KG1 (cell line): ENCODE data around the gene MAD2L2.

Experiments
- DNase-seq: peaks from one replicate; lab custom pipeline; 2025; lab: John Stamatoyannopoulos, UW

Gene MAD2L2

GRCh38 chr1:11682287-11682771 lies 1.4 kb upstream of the MAD2L2 start:
- no peak for DNase-seq

- DNase-seq, result no peak
Measured at GRCh38 chr1:11680270-11681070, 478 bp downstream of the MAD2L2 start.

- no peak for DNase-seq
Measured at GRCh38 chr1:11678442-11678841, 2.5 kb downstream of the MAD2L2 start.

GRCh38 chr1:11676386-11677103 lies 4.4 kb downstream of the MAD2L2 start:
- no peak for DNase-seq

GRCh38 chr1:11675325-11675724 lies 5.6 kb downstream of the MAD2L2 start:
- DNase-seq, result no peak

GRCh38 chr1:11674488-11674887 lies 6.5 kb downstream of the MAD2L2 start:
- no peak for DNase-seq

DNA sequence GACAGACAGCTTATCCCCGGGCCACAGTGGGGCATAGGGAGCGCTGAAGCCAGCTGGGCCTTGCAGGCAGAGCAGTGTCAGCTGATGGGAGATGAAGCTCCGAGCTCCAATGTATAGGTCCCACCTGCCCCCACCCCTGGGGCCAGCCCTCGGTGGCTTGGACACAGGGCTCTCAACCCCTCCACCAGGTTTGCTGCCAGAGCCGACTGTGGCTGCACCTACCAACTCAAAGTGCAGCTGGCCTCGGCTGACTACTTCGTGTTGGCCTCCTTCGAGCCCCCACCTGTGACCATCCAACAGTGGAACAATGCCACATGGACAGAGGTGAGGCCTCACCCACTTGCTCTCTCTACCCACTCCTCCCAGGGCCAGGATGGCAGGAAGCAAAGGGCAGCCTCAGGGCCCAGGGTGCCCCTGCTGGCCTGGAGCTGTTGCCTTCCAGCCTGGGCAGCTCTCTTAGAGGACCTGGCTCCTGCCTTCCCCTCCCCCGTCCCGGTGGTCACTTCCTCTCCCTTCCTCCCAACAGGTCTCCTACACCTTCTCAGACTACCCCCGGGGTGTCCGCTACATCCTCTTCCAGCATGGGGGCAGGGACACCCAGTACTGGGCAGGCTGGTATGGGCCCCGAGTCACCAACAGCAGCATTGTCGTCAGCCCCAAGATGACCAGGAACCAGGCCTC lies 7.7 kb downstream of the MAD2L2 start:
- no peak for DNase-seq

- DNase-seq, result no peak
Measured at GRCh38 chr1:11671544-11672286, 9.2 kb downstream of the MAD2L2 start.

DNA sequence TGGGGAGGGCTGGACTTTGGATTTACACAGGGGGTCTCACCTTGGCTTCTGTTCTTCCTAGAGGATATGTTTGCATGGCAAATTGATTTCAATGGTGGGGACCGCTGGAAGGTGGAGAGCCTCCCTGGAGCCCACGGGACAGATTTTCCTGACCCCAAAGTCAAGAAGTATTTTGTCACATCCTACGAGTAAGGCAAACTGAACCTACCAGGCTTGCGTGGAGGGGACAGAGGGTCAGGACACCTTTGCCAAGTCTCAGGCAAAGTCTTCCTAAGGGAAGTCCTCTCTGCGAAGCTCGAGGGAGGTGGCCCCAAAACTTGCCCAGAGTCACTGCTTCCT lies 9.8 kb downstream of the MAD2L2 start:
- no peak for DNase-seq

DNA sequence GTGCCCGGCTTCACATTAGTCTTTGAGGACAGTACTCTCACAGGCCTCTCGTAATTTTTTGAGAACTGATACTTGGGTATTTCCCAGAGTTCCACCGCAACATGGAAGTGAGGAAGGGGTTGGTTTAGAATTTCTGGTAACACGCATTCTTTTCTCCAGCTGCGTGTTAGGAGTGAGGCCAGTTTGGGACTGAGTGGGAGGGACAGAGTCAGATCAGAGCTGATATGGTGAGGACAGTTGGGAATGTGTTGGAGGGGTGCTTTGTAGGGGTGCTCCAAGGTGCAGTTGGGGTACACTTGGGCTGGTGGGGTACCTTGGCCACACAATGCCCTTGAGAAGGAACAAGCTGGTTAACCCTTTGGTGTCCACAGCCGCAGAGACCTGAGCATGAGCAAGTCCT lies 10.2 kb downstream of the MAD2L2 start:
- DNase-seq, result no peak

- DNase-seq, result no peak
Measured at GRCh38 chr1:11668516-11668915, 12.4 kb downstream of the MAD2L2 start.

DNA sequence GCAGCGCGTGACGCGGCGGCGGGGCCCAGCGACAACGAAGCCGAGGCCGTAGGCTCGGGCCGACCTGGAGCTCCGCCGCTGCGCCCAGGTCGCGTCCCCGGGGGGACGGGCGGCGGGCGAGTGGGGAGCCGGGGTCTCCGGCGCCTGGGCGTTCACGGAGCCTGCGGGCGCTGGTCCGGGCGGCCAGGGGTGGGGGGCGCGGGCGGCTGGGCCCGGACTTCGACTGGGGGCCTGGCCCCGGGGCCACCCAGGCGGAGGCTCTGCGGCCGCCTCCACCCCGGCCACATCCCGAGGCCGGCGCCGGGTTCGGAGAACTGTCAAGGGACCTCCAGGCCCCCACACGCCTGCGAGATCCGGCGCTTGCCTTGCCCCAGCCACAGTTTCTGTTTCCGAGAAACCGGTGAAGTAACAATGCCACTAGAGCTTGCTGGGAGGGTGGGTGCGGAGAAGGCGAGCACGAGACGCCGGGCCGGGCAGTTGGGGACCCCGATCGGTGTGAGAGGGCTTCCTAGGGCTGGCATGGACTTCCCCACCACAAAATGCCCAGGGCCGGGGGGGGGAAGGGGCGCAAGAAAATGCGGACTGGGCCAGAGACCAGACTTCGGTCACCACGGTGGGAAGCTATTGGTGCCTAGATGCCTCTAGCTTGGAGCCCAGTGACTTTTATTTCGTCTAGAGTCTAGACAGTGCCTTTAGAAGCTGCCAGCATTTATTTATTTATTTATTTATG lies 16.4 kb downstream of the MAD2L2 start:
- no peak for DNase-seq

DNA sequence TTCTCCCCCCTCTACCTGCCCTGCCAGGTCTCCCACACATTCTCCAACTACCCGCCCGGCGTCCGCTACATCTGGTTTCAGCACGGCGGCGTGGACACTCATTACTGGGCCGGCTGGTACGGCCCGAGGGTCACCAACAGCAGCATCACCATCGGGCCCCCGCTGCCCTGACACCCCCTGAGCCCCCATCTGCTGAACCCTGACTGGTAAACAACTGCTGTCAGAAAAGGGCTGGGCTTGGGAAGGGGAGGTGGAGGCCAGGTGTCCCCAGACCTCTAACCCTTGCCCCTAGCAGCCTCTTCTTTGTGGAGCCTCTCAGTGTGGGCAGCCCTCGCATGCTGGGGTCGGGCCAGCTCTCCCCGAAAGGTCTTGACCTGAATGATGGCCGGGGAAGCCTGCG lies 19.8 kb downstream of the MAD2L2 start:
- DNase-seq, result no peak

- DNase-seq, result no peak
Measured at GRCh38 chr1:11659748-11660147, 21.2 kb downstream of the MAD2L2 start.

DNA sequence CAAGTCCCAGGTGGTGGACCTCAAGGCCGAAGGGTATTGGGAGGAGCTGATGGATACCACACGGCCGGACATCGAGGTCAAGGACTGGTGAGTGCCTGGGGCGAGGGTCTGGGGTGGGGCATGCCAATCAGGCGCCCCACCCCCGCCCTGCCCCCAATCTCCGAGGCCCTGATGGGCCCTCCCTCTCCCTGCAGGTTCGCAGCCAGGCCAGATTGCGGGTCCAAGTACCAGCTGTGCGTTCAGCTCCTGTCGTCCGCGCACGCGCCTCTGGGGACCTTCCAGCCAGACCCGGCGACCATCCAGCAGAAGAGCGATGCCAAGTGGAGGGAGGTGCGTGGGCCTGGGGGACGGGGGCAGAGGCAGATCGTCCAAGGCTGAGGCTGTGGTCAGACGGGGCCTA lies 22.4 kb downstream of the MAD2L2 start:
- DNase-seq, result no peak

GRCh38 chr1:11657654-11658053 lies 23.3 kb downstream of the MAD2L2 start:
- no peak for DNase-seq

GRCh38 chr1:11654939-11655808 lies 25.8 kb downstream of the MAD2L2 start:
- no peak for DNase-seq

DNA sequence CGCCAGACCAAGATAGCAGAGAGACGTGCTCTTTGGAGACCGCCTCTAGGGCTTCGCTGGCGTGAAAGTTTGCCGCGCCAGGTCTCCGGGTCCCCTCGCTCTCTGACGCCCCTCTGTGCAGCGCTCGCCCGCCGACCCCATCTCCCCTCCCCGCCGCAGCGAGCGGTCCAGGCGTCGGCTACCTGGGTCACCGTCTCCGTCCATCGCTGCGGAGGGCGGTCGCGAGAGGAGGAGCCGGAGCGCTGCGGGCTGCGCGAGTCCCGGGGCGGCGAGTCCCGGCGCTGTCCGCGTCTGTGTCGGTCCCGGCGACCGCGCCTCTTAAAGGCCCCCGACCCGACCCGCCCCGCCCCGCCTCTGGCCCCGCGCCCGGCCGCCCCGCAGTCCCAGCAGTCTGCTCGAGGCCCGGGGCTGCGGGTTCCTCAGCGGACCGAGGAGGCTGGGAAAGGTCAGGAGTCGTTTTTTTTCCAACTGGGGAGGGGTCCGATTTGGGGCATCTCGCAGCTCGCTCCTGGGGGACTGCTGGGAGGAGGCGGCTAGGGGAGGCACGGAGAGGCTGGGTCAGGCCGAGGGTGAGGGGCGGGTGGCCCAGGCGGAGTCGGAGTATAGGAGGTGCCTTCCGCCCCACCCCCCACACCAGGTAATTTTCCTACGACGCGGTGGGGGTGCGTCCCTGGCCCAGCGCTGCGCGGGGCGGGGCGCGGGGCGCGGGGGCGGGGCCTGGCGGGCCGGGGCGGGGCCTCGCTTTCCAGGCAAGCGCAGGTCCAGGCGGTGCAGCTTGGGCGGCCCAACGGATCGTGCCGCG lies 26.6 kb downstream of the MAD2L2 start, which contains the start of the genes FBXO2 and FBXO44:
FBXO2 (minus strand) TSS at position 293 of the 802 bp plus-strand sequence; CDS start at position 204, 89 bp downstream.
FBXO44 (plus strand) TSS at position 741 of the 802 bp plus-strand sequence. CDS start 959 bp downstream, outside the sequence.
- DNase-seq, result no peak

DNA sequence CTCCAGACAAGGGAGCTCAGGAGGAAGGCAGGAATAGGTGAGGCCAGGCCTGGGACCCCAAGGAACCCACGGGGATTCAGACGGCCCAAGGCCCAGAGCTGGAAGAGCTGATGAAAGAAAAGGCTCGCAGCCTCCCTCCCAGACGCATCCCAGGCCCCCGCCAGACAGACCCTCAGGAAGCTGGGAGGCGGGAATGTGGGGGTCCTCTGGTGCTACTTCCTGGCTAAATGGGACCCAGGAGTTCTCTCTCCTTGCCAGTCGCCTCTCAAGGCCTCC lies 27.1 kb downstream of the MAD2L2 start:
- DNase-seq, result no peak
